Measurements from ENCODE around the gene CYTH1. TPM values are rescaled to one million over a fixed set of nuclear protein-coding genes. Genes with fewer than 3 reads are reported as not detected.

Gene CYTH1
- polyA plus RNA-seq, 1 donor from 2014 or later = 120 TPM

GRCh38 chr17:78679495-78680395, 102.3 kb downstream of the CYTH1 start:
- Histone ChIP-seq H3K9ac (ENCODE audit: low read length) (no peak overlapping the region), H3K36me3 (ENCODE audit: insufficient read depth, low read length) (no peaks in the 10 kb centered on the region), H3K27me3 (ENCODE audit: insufficient read depth, low read depth, low read length) (no peaks in the 10 kb centered on the region), H2AFZ (ENCODE audit: low read depth, low read length) (no peak overlapping the region), H3K9me2 (ENCODE audit: insufficient read depth, low read length) (no peaks in the 10 kb centered on the region), H3K4me3 (ENCODE audit: low read length) (no peak overlapping the region), H4K20me1 (ENCODE audit: insufficient read depth) (no peaks in the 10 kb centered on the region), H3K9me3 (ENCODE audit: low read length) (no peaks in the 10 kb centered on the region), H3F3A (ENCODE audit: insufficient read depth, low read length, poor library complexity, severe bottlenecking) (no peaks in the 10 kb centered on the region), H3K79me2 (replicated peaks; ENCODE audit: insufficient read depth, low read length) (no peaks in the 10 kb centered on the region), H3K4me2 (ENCODE audit: low read length) (no peak overlapping the region), H3K27ac (ENCODE audit: low read length) (no peak overlapping the region)
- TF ChIP-seq TAF1 (IDR thresholded peaks at IDR 0.05; ENCODE audit: low read depth) (no peak), EP300 (conservative IDR thresholded peaks at IDR 0.05; ENCODE audit: poor library complexity, severe bottlenecking) (no peak), REST (IDR thresholded peaks at IDR 0.05; ENCODE audit: borderline replicate concordance) (no peak), POLR2AphosphoS5 (IDR thresholded peaks at IDR 0.05) (no peak), EZH2 (IDR thresholded peaks at IDR 0.05; ENCODE audit: borderline replicate concordance, insufficient read depth, low read length, poor library complexity, severe bottlenecking) (no peak), CTCF (IDR thresholded peaks at IDR 0.05; ENCODE audit: poor library complexity, severe bottlenecking) (no peak), SMC3 (conservative IDR thresholded peaks at IDR 0.05; ENCODE audit: poor library complexity) (no peak), RAD21 (conservative IDR thresholded peaks at IDR 0.05) (no peak)

- H3K79me2 ChIP-seq (replicated peaks; ENCODE audit: insufficient read depth, low read length) = no peaks in the 10 kb centered on the region
- no peak for TF ChIP-seq MXI1 (conservative IDR thresholded peaks at IDR 0.05; ENCODE audit: poor library complexity, severe bottlenecking)
- H3K4me2 ChIP-seq (ENCODE audit: low read length) = no peak overlapping the region
- H3K9me2 ChIP-seq (ENCODE audit: insufficient read depth, low read length) = no peaks in the 10 kb centered on the region
- H3K27ac ChIP-seq (ENCODE audit: low read length) = no peak overlapping the region
- H3F3A ChIP-seq (ENCODE audit: insufficient read depth, low read length, poor library complexity, severe bottlenecking) = no peaks in the 10 kb centered on the region
- no peaks in the 10 kb centered on the region for H4K20me1 ChIP-seq (ENCODE audit: insufficient read depth)
- no peak overlapping the region for H3K4me3 ChIP-seq (ENCODE audit: low read length)
- no peaks in the 10 kb centered on the region for H3K27me3 ChIP-seq (ENCODE audit: insufficient read depth, low read depth, low read length)
- H3K36me3 ChIP-seq (ENCODE audit: insufficient read depth, low read length) = no peaks in the 10 kb centered on the region
- H3K9ac ChIP-seq (ENCODE audit: low read length) = no peak overlapping the region
- H3K9me3 ChIP-seq (ENCODE audit: low read length) = no peaks in the 10 kb centered on the region
- no peak overlapping the region for H2AFZ ChIP-seq (ENCODE audit: low read depth, low read length)
Measured at GRCh38 chr17:78678711-78679110, 103.4 kb downstream of the CYTH1 start.

Data from neural cell (in vitro differentiated cells).